WERI-Rb-1 (cell line): ENCODE measurements around the gene DNAJC8.

Source experiments
- DNase-seq: peaks from one replicate; pipeline ENCODE4 v3.0.0-alpha.2; 2020
- H3K27ac ChIP-seq: fragments of 250-450 bp; sonication (Bioruptor Pico); 2 replicates; pipeline ENCODE4 v1.5.1; 2020; ENCODE audit warnings: mild to moderate bottlenecking, moderate library complexity
- H3K27me3 ChIP-seq: fragments of 250-450 bp; sonication (Bioruptor Pico); 2 replicates; pipeline ENCODE4 v1.5.1; 2021; ENCODE audit warnings: mild to moderate bottlenecking, low read depth, moderate library complexity; ENCODE audit not compliant: insufficient read depth, severe bottlenecking
- H3K36me3 ChIP-seq: fragments of 250-450 bp; sonication (Bioruptor Pico); 2 replicates; pipeline ENCODE4 v1.5.1; 2020; ENCODE audit warnings: mild to moderate bottlenecking, moderate library complexity
- H3K4me3 ChIP-seq: 2 replicates; pipeline ENCODE4 v1.5.1; 2011; ENCODE audit warnings: low read depth, mild to moderate bottlenecking, control low read depth, low read length
- H3K9me3 ChIP-seq: fragments of 250-450 bp; sonication (Bioruptor Pico); 2 replicates; pipeline ENCODE4 v1.5.1; 2021; ENCODE audit warnings: mild to moderate bottlenecking, moderate library complexity; ENCODE audit not compliant: severe bottlenecking
- TF ChIP-seq, protein P1 (sequence below): IDR thresholded peaks from 2 replicates; pipeline ENCODE4 v1.5.1; 2011; ENCODE audit warnings: low read depth, mild to moderate bottlenecking, control low read depth, inconsistent platforms, low read length

Gene DNAJC8

DNA sequence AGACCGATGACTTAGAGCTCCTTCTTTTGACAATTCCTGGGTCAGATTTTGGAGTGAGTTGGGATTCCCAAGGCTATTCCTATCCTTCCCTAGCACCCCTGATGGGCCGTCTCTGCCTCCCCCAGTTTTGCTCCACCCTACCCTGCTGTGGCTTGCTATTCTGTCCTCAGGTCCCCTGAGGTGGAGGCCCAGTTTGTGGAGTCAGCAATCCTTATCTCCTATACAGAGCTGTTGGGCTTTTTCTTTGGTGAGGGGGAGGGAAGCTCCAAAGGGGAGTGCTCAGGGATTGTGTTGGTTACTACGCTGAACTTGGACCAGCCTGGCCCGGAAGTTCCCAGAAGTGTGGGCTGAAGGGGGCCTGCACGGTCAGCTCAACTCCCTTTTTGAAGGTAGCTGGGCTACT lies 34.1 kb upstream of the DNAJC8 start:
- Histone ChIP-seq H3K4me3 (no peak overlapping the region), H3K36me3 (peaks cover 8% of the 10 kb centered on the region), H3K9me3 (no peaks in the 10 kb centered on the region), H3K27ac (no peak overlapping the region), H3K27me3 (no peaks in the 10 kb centered on the region)
- TF ChIP-seq, protein P1, sequence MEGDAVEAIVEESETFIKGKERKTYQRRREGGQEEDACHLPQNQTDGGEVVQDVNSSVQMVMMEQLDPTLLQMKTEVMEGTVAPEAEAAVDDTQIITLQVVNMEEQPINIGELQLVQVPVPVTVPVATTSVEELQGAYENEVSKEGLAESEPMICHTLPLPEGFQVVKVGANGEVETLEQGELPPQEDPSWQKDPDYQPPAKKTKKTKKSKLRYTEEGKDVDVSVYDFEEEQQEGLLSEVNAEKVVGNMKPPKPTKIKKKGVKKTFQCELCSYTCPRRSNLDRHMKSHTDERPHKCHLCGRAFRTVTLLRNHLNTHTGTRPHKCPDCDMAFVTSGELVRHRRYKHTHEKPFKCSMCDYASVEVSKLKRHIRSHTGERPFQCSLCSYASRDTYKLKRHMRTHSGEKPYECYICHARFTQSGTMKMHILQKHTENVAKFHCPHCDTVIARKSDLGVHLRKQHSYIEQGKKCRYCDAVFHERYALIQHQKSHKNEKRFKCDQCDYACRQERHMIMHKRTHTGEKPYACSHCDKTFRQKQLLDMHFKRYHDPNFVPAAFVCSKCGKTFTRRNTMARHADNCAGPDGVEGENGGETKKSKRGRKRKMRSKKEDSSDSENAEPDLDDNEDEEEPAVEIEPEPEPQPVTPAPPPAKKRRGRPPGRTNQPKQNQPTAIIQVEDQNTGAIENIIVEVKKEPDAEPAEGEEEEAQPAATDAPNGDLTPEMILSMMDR: no peak
- DNase-seq: no peak

GRCh38 chr1:28265577-28265976 lies 32.7 kb upstream of the DNAJC8 start:
- Histone ChIP-seq H3K4me3 (no peak overlapping the region), H3K27me3 (no peaks in the 10 kb centered on the region), H3K27ac (no peak overlapping the region), H3K36me3 (peaks cover 8% of the 10 kb centered on the region), H3K9me3 (no peaks in the 10 kb centered on the region)
- TF ChIP-seq, protein P1: no peak
- no peak for DNase-seq

DNA sequence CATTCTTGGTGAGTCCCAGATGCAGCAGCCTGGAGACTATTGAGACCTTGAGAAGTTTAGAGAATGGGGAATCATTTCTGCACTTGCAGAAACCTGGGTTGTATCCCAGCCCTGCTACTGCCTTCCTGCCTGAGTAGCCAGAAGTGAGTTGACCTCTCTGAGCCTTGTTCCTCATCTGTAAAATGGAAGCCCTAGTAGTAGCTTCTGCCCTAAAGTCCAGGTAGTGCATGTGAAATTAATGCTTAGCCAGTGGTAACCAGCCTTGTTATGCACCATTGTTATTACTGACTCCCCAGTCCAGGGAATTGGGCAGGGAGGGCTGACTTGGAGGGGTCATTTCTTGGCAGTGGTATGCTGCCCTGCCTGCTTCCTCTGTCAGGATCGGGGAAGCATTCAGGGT lies 32.1 kb upstream of the DNAJC8 start:
- no peaks in the 10 kb centered on the region for H3K27me3 ChIP-seq
- no peak overlapping the region for H3K27ac ChIP-seq
- H3K36me3 ChIP-seq: peaks cover 8% of the 10 kb centered on the region
- no peaks in the 10 kb centered on the region for H3K9me3 ChIP-seq
- TF ChIP-seq, protein P1: no peak
- no peak for DNase-seq
- no peak overlapping the region for H3K4me3 ChIP-seq

- Histone ChIP-seq H3K9me3 (no peaks in the 10 kb centered on the region), H3K27ac (no peak overlapping the region), H3K27me3 (no peaks in the 10 kb centered on the region), H3K36me3 (no peaks in the 10 kb centered on the region), H3K4me3 (peak overlapping the region; percentile 78)
- no peak for DNase-seq
- TF ChIP-seq, protein P1: no peak
Measured at GRCh38 chr1:28260803-28261174, 28.0 kb upstream of the DNAJC8 start.

GRCh38 chr1:28259934-28260802 lies 27.3 kb upstream of the DNAJC8 start:
- TF ChIP-seq, protein P1: no peak
- Histone ChIP-seq H3K9me3 (no peaks in the 10 kb centered on the region), H3K27me3 (no peaks in the 10 kb centered on the region), H3K36me3 (no peaks in the 10 kb centered on the region), H3K27ac (peak overlapping the region; percentile 86), H3K4me3 (peak overlapping the region; percentile 78)
- peak; percentile 85 for DNase-seq
